HG02981 (cell line): ENCODE measurements around the gene F2RL3.
A peak's percentile ranks its signal among the peaks of the same experiment; 100 is the strongest.

Experiments used
- ATAC-seq: cut with Tn5 transposase; IDR thresholded peaks from one replicate; pipeline ENCODE4 v1.9.1; 2021; ENCODE audit warnings: mild to moderate bottlenecking, moderate library complexity; ENCODE audit not compliant: unreplicated experiment

F2RL3 gene

GRCh38 chr19:16892868-16893685 is 4.3 kb downstream of the F2RL3 start:
- no peak for ATAC-seq

DNA sequence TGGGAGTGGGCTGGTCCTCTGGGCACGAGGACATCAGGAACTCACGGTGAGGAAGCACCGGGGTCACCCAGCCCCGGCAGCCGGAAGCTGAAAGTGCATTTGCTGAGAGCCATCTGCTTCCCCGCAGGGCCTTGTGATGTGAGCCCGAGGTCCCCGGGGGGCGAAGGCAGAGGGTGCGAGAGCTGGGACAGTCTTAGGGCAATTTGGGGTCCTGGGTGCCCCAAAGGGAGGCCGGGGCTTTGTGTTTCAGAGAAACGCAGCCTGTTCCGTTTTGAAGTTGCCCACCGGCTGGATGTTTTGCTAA is 4.8 kb downstream of the F2RL3 start:
- no peak for ATAC-seq

DNA sequence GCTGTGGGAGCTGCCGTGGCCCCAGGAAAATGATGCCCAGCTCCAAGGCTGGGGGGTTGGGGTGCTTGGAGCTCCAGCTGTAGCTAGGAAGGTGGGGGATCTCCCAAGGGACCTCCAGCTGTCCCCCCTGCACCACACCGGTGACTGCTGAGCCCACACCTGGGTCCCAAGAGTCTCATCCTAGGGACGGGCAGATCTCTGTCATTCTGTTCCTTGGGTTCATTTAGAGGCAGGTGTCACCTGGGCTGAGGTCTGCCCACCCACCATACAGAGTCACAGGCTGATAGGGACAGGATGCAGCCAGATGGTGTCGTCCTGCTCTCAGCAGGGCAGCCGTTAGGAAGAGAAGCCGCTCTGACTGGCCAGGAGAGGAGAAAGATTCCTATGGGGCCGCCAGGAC is 5.3 kb downstream of the F2RL3 start:
- ATAC-seq = no peak

DNA sequence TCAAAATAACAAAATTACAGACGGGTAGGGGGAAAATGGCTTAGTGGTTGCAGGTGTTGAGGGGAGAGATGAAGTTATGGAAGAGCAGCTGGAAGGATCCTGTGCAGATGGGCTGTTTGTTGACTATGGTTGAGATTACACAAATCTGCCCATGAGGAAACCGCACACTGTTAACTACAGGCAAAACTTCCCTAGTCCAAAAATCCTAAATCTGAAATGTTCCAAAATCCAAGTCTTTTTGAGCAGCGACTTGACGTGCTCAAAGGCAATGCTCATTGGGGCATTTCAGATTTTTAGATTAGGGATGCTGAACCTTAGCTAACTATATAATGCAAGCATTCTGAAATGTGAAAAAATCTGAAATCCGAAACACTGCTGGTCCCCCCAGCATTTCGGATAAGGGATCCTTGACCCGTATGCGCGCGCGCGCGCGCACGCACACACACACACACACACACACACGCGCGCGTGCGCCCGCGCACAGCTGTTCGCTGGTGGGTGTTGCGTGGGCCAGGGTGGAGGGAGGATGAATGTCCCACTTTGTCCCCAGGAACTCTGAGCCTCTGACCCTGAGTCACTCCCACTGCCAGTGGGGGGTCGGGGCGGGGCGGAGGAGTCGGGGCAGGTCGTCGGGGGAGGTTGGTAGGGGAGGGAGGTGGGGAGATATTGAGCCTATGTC is 6.8 kb downstream of the F2RL3 start:
- no peak for ATAC-seq

DNA sequence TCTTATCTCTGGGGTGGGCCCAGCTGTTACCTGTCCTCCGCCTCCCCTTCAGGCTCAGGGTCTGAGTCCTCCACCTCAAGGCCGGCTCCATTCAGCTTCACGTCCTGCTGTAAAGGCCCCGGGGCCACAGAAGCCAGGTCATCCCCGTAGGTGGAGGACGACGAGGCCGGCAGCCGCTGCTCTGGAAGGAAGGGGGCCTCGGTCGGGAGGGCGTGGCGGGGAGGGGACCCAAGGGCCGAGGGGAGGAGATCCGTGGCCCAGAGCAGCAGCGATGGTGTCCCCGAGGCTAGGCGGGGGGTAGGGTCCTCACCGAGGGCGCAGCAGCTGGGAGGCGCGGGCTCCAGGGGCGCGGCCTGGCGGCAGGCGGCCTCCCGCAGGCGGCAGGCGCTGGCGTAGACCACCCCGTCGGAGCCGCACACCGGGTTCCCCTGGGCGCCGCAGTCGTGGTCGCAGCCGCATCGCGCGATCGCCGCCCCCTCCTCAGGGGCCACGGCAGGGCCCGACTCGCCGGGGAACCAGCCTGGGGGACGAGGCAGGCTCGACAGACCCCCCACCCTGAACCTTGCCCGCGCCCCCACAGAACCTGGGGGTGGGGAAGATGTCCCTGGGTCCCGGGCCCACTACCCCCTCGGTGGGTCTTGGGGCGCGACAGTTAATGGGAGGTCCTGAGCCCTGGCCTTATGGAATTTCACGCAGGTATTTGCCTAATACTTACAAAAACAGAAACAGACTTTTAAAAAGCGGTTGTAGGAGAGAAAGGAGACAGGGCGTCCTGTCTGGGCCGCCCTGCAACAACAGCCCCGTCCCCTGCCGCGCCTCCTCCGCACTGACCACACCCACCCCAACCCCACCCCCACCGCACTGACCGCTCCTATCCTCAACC is 7.6 kb downstream of the F2RL3 start:
- peak; percentile 19 for ATAC-seq

- ATAC-seq = peak; percentile 41
Measured at GRCh38 chr19:16897029-16897855, 8.4 kb downstream of the F2RL3 start.

- ATAC-seq = no peak
Measured at GRCh38 chr19:16897856-16898161, 9.0 kb downstream of the F2RL3 start.

GRCh38 chr19:16898361-16899015 is 9.7 kb downstream of the F2RL3 start:
- no peak for ATAC-seq

GRCh38 chr19:16899566-16900075 is 10.8 kb downstream of the F2RL3 start:
- no peak for ATAC-seq

DNA sequence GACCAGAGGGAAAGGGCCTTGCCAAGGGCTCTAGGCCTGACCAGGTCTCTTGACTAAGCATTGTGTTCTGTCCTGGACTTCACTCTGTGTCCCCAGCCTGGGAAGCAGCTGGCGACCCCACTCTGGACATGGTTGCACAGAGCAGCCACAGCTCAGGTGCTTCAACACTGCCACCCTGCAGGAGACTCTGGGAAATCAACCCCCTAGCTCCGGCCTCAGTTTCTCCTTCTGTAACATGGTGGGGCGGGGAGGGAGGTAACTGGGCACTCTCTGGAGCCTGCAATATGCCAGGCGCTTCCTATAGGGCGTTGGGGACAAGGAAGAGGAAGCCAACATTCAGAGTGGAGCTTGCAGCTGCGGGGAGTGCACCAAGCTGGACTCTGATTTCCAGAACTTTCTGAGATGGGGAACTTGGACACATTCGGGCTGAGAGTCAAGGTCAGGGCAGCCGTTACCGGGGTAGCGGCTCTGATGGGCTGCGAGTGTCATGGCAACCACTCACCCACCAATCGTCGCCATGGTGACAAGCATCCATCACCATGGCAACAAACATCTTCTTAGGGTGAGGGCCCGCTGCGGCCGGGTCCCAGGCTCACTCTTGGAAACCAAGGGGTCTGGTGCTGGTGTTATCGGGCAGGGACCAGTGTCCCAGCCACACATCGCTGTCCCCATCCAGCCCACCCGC is 12.8 kb downstream of the F2RL3 start:
- no peak for ATAC-seq

DNA sequence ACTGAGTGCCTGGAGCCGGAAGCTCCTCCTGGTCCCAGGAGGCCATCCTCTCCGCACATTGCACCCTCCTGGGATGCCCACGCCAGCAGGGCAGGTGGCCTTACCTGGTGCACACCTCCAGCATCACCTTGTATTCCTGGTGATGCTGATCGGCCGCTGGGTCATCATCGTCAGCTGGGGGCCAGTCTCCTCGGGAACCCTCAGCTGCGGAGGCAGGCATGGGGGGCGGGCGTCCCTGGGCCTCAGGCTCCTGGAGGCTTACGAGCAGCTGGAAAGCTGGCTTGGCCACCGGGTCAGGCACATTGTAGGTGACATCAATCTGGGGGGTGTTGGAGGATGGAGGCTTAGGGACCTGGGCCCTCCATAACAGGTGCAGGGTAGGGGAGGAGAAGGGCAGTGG is 13.7 kb downstream of the F2RL3 start:
- ATAC-seq = no peak

DNA sequence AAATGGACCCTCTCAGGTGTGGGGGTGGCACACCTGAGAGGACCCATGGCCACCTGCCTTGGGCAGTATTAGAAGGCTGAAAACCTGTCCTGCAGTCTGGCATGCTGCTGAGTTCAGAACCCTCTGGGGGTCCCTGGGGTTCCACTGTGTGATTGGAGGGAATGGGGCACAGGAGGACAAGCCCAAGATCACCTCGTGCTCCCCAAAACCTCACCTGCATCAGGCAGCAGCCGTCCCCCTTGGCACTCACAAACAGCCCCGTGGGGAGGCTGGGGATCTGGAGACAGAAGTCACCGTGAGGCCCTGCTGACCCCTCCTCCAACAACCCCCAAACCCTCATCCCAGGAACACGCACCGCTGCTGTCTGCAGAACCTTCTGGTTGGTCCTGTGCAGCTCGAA is 14.5 kb downstream of the F2RL3 start:
- no peak for ATAC-seq

GRCh38 chr19:16904599-16904998 is 15.8 kb downstream of the F2RL3 start:
- ATAC-seq = no peak

GRCh38 chr19:16908759-16909158 is 20.0 kb downstream of the F2RL3 start:
- ATAC-seq = no peak

GRCh38 chr19:16911046-16911445 is 22.2 kb downstream of the F2RL3 start:
- ATAC-seq = no peak

DNA sequence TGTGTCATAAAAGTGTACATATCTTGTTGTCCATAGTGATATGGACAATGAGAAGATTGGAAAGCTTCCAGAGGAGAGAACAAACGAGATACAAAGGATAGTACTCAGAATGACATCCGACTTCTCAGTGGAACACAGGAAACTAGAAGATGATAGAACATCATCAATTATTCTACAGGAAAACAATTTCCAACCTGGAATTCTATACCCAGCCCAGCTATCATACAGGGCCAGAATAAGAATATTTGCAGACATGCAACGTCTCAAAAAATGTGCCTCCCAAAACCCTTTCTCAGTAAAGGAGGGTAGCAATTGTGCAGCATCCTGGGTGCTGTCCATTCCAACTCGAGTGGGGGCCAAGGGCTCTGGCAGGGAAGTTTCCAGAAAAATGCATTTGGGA is 24.0 kb downstream of the F2RL3 start:
- ATAC-seq = no peak

DNA sequence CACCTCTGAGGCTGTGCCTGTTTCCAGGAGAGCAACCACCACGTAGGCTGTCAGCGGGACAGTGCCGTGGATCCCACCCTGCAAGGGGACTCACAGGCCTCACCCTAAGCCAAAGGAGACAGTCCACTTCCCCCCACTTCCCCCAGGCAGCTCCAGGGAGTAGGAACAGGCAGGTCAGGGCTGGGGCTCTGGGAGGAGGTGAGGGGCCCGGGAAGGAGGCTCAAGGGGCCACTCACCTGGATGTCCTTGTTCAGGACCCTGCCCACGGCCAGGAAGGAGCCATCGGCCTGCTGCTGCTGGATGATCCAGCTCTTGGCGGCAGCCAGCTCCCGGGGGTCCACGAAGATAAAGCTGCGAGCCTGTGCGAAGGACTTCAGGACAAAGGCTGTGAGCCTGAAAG is 25.6 kb downstream of the F2RL3 start:
- no peak for ATAC-seq

DNA sequence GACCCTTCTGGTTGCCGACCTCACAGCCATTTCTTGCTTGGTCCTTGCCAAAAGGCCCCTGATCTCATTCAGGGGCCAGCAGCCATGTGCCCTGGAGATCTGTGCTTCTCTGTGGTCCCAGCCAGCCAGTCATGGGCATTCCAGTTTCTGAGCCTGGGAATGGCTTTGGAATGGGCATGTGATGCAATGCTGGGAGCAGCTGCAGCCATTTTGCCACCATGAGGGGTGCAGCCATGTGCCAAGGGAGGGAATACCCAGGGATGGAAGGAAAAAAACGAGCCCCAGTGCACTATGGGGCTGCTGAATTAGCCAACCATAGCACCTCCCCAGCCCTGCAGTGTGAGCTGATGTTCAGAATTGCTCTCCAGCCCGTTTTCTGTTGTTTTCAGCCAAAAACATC is 26.3 kb downstream of the F2RL3 start:
- ATAC-seq = no peak

DNA sequence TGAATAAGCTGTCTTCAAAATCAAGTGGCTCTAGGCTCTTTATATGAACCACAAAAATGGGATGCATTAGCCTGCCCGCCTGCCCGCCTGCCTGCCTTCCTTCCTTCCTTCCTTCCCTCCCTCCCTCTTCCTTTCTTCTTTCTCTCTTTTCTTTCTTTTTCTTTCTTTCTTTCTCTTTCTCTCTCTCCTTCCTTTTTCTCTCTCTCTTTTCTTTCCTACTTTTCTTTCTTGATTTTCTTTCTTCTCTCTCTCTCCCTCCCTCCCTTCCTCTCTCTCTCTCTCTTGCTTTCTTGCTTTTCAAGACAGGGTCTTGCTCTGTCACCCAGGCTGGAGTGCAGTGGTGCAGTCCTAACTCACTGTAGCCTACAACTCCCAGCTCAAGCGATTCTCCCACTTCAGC is 26.9 kb downstream of the F2RL3 start:
- no peak for ATAC-seq

- ATAC-seq = no peak
Measured at GRCh38 chr19:16917401-16917800, 28.6 kb downstream of the F2RL3 start.
